ENCODE measurements around the gene SPTBN5. TPM values are rescaled to one million over a fixed set of nuclear protein-coding genes. Genes with fewer than 3 reads are reported as not detected.

Gene SPTBN5
- polyA plus RNA-seq, 1 donor from 2014 or later = 0.01 TPM

DNA sequence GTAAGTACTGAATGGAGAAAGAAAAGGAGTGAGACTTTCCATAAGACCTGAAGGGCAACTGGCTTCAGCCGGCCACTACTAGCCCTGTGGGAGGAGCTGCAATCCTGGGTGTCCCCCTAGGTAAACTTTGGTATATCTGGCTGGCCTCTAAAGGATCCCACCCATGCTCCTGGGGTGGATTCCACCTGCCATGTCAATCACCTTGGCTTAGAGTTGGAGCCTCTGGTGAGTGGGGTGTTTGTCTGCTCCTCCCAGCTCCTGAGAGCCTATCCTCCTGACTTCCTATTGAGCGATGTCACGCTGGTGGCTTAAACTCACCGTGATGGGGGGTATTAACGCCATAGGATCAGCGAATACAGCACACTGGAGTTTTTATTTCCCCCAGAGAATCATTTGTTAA, 2.6 kb downstream of the SPTBN5 start:
- Histone ChIP-seq H3K4me2 (ENCODE audit: low read length) (no peak overlapping the region), H3K79me2 (replicated peaks; ENCODE audit: insufficient read depth, low read length) (no peaks in the 10 kb centered on the region), H3K27me3 (ENCODE audit: insufficient read depth, low read depth, low read length) (no peaks in the 10 kb centered on the region), H3K4me3 (ENCODE audit: low read length) (no peak overlapping the region), H3K36me3 (ENCODE audit: insufficient read depth, low read length) (no peaks in the 10 kb centered on the region), H4K20me1 (ENCODE audit: insufficient read depth) (no peaks in the 10 kb centered on the region), H3K9me3 (ENCODE audit: low read length) (no peaks in the 10 kb centered on the region), H3K9me2 (ENCODE audit: insufficient read depth, low read length) (no peaks in the 10 kb centered on the region), H2AFZ (ENCODE audit: low read depth, low read length) (no peak overlapping the region), H3K27ac (ENCODE audit: low read length) (no peak overlapping the region), H3K9ac (ENCODE audit: low read length) (no peak overlapping the region), H3F3A (ENCODE audit: insufficient read depth, low read length, poor library complexity, severe bottlenecking) (no peaks in the 10 kb centered on the region)
- TF ChIP-seq, protein P1, sequence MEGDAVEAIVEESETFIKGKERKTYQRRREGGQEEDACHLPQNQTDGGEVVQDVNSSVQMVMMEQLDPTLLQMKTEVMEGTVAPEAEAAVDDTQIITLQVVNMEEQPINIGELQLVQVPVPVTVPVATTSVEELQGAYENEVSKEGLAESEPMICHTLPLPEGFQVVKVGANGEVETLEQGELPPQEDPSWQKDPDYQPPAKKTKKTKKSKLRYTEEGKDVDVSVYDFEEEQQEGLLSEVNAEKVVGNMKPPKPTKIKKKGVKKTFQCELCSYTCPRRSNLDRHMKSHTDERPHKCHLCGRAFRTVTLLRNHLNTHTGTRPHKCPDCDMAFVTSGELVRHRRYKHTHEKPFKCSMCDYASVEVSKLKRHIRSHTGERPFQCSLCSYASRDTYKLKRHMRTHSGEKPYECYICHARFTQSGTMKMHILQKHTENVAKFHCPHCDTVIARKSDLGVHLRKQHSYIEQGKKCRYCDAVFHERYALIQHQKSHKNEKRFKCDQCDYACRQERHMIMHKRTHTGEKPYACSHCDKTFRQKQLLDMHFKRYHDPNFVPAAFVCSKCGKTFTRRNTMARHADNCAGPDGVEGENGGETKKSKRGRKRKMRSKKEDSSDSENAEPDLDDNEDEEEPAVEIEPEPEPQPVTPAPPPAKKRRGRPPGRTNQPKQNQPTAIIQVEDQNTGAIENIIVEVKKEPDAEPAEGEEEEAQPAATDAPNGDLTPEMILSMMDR (IDR thresholded peaks at IDR 0.05; ENCODE audit: poor library complexity, severe bottlenecking) = no peak
- TF ChIP-seq RAD21 (conservative IDR thresholded peaks at IDR 0.05) = no peak
- no peak for TF ChIP-seq EZH2 (IDR thresholded peaks at IDR 0.05; ENCODE audit: borderline replicate concordance, insufficient read depth, low read length, poor library complexity, severe bottlenecking)
- TF ChIP-seq MXI1 (conservative IDR thresholded peaks at IDR 0.05; ENCODE audit: poor library complexity, severe bottlenecking) = no peak
- no peak for TF ChIP-seq EP300 (conservative IDR thresholded peaks at IDR 0.05; ENCODE audit: poor library complexity, severe bottlenecking)
- no peak for TF ChIP-seq POLR2AphosphoS5 (IDR thresholded peaks at IDR 0.05)
- TF ChIP-seq SMC3 (conservative IDR thresholded peaks at IDR 0.05; ENCODE audit: poor library complexity) = no peak
- TF ChIP-seq, protein P2, sequence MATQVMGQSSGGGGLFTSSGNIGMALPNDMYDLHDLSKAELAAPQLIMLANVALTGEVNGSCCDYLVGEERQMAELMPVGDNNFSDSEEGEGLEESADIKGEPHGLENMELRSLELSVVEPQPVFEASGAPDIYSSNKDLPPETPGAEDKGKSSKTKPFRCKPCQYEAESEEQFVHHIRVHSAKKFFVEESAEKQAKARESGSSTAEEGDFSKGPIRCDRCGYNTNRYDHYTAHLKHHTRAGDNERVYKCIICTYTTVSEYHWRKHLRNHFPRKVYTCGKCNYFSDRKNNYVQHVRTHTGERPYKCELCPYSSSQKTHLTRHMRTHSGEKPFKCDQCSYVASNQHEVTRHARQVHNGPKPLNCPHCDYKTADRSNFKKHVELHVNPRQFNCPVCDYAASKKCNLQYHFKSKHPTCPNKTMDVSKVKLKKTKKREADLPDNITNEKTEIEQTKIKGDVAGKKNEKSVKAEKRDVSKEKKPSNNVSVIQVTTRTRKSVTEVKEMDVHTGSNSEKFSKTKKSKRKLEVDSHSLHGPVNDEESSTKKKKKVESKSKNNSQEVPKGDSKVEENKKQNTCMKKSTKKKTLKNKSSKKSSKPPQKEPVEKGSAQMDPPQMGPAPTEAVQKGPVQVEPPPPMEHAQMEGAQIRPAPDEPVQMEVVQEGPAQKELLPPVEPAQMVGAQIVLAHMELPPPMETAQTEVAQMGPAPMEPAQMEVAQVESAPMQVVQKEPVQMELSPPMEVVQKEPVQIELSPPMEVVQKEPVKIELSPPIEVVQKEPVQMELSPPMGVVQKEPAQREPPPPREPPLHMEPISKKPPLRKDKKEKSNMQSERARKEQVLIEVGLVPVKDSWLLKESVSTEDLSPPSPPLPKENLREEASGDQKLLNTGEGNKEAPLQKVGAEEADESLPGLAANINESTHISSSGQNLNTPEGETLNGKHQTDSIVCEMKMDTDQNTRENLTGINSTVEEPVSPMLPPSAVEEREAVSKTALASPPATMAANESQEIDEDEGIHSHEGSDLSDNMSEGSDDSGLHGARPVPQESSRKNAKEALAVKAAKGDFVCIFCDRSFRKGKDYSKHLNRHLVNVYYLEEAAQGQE (IDR thresholded peaks at IDR 0.05; ENCODE audit: borderline replicate concordance) = no peak
- no peak for TF ChIP-seq TAF1 (IDR thresholded peaks at IDR 0.05; ENCODE audit: low read depth)

DNA sequence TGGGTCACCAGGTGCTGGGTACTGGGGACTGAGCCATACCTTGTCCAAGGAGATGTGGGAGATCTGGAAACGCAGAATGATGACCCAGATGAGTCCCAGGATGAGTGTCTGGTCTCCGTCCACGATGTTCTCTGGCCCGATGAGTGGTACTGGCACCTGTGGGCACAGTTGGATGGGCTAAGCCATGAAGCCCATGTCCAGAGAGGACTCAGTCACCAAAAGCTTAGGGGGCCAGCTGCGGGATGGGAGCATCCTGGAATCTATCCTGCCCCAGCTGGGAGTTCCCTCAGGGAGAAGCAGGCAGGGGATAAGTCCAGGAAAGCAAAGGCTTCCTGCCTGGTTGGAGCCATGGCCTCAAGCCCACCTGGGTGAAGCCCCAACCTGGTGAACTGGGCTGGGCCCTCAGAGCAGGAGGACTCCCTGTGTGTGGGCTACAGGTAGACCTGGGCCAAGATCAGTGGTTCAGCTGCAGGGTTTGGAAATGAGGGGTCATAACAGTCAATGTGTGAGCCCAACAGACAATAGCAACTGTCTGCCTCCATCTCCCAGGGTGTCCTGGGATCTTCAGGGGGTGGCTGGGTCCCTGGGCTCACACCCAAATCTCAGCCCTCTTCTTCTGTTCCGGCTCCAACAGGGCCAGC, 3.7 kb downstream of the SPTBN5 start:
- Histone ChIP-seq H3K36me3 (ENCODE audit: insufficient read depth, low read length) (no peaks in the 10 kb centered on the region), H3K9ac (ENCODE audit: low read length) (no peak overlapping the region), H3K9me3 (ENCODE audit: low read length) (no peaks in the 10 kb centered on the region)

More for the DNA sequence above, 3.7 kb downstream of the SPTBN5 start:
- Histone ChIP-seq H2AFZ (ENCODE audit: low read depth, low read length) (no peak overlapping the region), H3K27me3 (ENCODE audit: insufficient read depth, low read depth, low read length) (no peaks in the 10 kb centered on the region), H3K27ac (ENCODE audit: low read length) (no peak overlapping the region), H4K20me1 (ENCODE audit: insufficient read depth) (no peaks in the 10 kb centered on the region), H3K4me2 (ENCODE audit: low read length) (no peak overlapping the region), H3F3A (ENCODE audit: insufficient read depth, low read length, poor library complexity, severe bottlenecking) (no peaks in the 10 kb centered on the region), H3K79me2 (replicated peaks; ENCODE audit: insufficient read depth, low read length) (no peaks in the 10 kb centered on the region), H3K9me2 (ENCODE audit: insufficient read depth, low read length) (no peaks in the 10 kb centered on the region), H3K4me3 (ENCODE audit: low read length) (no peak overlapping the region)
- no peak for TF ChIP-seq RAD21 (conservative IDR thresholded peaks at IDR 0.05)
- TF ChIP-seq, protein P1 (IDR thresholded peaks at IDR 0.05; ENCODE audit: poor library complexity, severe bottlenecking) = no peak
- TF ChIP-seq TAF1 (IDR thresholded peaks at IDR 0.05; ENCODE audit: low read depth) = no peak
- TF ChIP-seq SMC3 (conservative IDR thresholded peaks at IDR 0.05; ENCODE audit: poor library complexity) = no peak
- TF ChIP-seq EZH2 (IDR thresholded peaks at IDR 0.05; ENCODE audit: borderline replicate concordance, insufficient read depth, low read length, poor library complexity, severe bottlenecking) = no peak
